ENCODE results near the gene TUBGCP4.

TUBGCP4 gene

GRCh38 chr15:43449981-43450380 lies 79.1 kb downstream of the TUBGCP4 start:
- H3K36me3 ChIP-seq (ENCODE audit: control insufficient read depth in 2 of 2, insufficient read depth in 1 of 2, low read length in 2 of 2): peaks cover 0 to 9% of the 10 kb centered on the region in 2 experiments; a peak in 2 of 3 replicates
- TF ChIP-seq ZNF174 (tag by site-specific recombination; IDR thresholded peaks at IDR 0.05) (no peak), OSR2 (tag by site-specific recombination; IDR thresholded peaks at IDR 0.05) (no peak), ZNF514 (tag by site-specific recombination; IDR thresholded peaks at IDR 0.05) (no peak), ZBTB20 (tag by site-specific recombination; IDR thresholded peaks at IDR 0.05) (no peak), MYNN (tag by site-specific recombination; IDR thresholded peaks at IDR 0.05; ENCODE audit: borderline replicate concordance) (no peak), ZBTB1 (tag by site-specific recombination; IDR thresholded peaks at IDR 0.05) (no peak), ZNF23 (tag by site-specific recombination; IDR thresholded peaks at IDR 0.05; ENCODE audit: borderline replicate concordance) (no peak), ZNF341 (tag by site-specific recombination; IDR thresholded peaks at IDR 0.05; ENCODE audit: low read depth) (no peak), ZNF488 (tag by site-specific recombination; IDR thresholded peaks at IDR 0.05) (no peak), PRDM2 (tag by site-specific recombination; IDR thresholded peaks at IDR 0.05; ENCODE audit: borderline replicate concordance) (no peak), ZNF561 (tag by site-specific recombination; IDR thresholded peaks at IDR 0.05; ENCODE audit: borderline replicate concordance) (no peak), PBX3 (CRISPR knock-in tag; IDR thresholded peaks at IDR 0.05) (no peak), INSM2 (tag by site-specific recombination; IDR thresholded peaks at IDR 0.05) (no peak), ZNF426 (tag by site-specific recombination; IDR thresholded peaks at IDR 0.05) (no peak), GFI1B (tag by site-specific recombination; IDR thresholded peaks at IDR 0.05) (no peak), ZSCAN5A (tag by site-specific recombination; IDR thresholded peaks at IDR 0.05) (no peak), ZNF777 (tag by site-specific recombination; IDR thresholded peaks at IDR 0.05; ENCODE audit: borderline replicate concordance) (no peak), ZNF404 (tag by site-specific recombination; IDR thresholded peaks at IDR 0.05) (no peak)
- no peak overlapping the region for H3K27ac ChIP-seq (ENCODE audit: extremely low read depth, low read depth, low read length)
- no peaks in the 10 kb centered on the region for H3K9me3 ChIP-seq (ENCODE audit: control insufficient read depth, insufficient read depth, low read depth, low read length)
- no peaks in the 10 kb centered on the region for H3K4me1 ChIP-seq (ENCODE audit: control insufficient read depth, insufficient read depth, low read length)
- ChIA-PET POLR2A (no interaction called here), CTCF (interaction anchor here (0.6 kb wide), 1 partner anchor 461 kb away, joined by 3 read pairs; no protein-coding TSS in a partner anchor)
- no peak overlapping the region for H3K4me3 ChIP-seq (ENCODE audit: low read depth, low read length)

Measured in HEK293 (cell line).